GM12892 (cell line): ENCODE measurements around the gene ADAMTS3.

ENCODE experiments used
- POLR2A ChIP-seq: IDR thresholded peaks from 2 replicates; pipeline ENCODE4 v1.6.1; 2011; ENCODE audit warnings: low read depth, low read length, control low read depth
- POLR2AphosphoS5 ChIP-seq: IDR thresholded peaks from 2 replicates; pipeline ENCODE4 v1.6.1; 2011; ENCODE audit warnings: low read depth, low read length, control low read depth

- TF ChIP-seq POLR2A = no peak
- TF ChIP-seq POLR2AphosphoS5 = no peak
Measured at GRCh38 chr4:72274251-72274650, 294.8 kb downstream of the ADAMTS3 start.
